Activated T-helper 1 cell treated with anti-CD3 and anti-CD28 coated beads, Interleukin-12 subunit alpha, Interleukin-12 subunit beta, Interleukin-2, Interleukin-4 antibody, amounts not matched to agents 30 ng/mL and 10 ng/mL and 1 ng/mL, durations not matched to agents 14 hours and 24 hours and 36 hours (primary cell): ENCODE data around the gene OCIAD1. TPM values are rescaled to one million over a fixed set of nuclear protein-coding genes. Genes with fewer than 3 reads are reported as not detected.
"Not testable (repeated sequence)": the region's sequence is repeated elsewhere in the genome, so short reads cannot be mapped to it uniquely, and the experiment has no call there.

Experiments
- DNase-seq: peaks from one replicate; pipeline ENCODE4 v3.0.0; 2021; ENCODE audit warnings: low spot score
- H3K27ac Mint-ChIP-seq: one replicate; pipeline ENCODE4 v1.8.0; 2021; ENCODE audit warnings: mild to moderate bottlenecking, mixed read lengths
- H3K27me3 Mint-ChIP-seq: one replicate; pipeline ENCODE4 v1.8.0; 2022; ENCODE audit warnings: mild to moderate bottlenecking, moderate library complexity, mixed read lengths; ENCODE audit not compliant: insufficient read depth
- H3K36me3 Mint-ChIP-seq: one replicate; pipeline ENCODE4 v1.8.0; 2021; ENCODE audit warnings: low read depth, mixed read lengths
- H3K4me1 Mint-ChIP-seq: one replicate; pipeline ENCODE4 v1.8.0; 2021; ENCODE audit warnings: low read depth, mixed read lengths
- H3K4me3 Mint-ChIP-seq: one replicate; pipeline ENCODE4 v1.8.0; 2021; ENCODE audit warnings: mild to moderate bottlenecking, moderate library complexity, mixed read lengths
- H3K9me3 Mint-ChIP-seq: one replicate; pipeline ENCODE4 v1.8.0; 2021; ENCODE audit warnings: mixed read lengths
- intact Hi-C: fragments of 100-400 bp; cut with micrococcal nuclease; formaldehyde crosslinking; loops from one replicate; pipeline ENCODE4 v1.15.1; 2024
- total RNA-seq: library from RNA; stranded (reverse); gene quantifications from 2 replicates; pipeline ENCODE4 v1.2.3, GENCODE V29; 2022

The OCIAD1 gene
- total RNA-seq, 1 donor from 2014 or later, result 120 TPM

GRCh38 chr4:48836658-48837057 is 5.8 kb downstream of the OCIAD1 start:
- Mint-ChIP-seq H3K4me1 (peaks cover 16% of the 10 kb centered on the region), H3K36me3 (peaks cover 31% of the 10 kb centered on the region), H3K4me3 (no peak overlapping the region), H3K27me3 (no peaks in the 10 kb centered on the region), H3K27ac (no peak overlapping the region), H3K9me3 (no peaks in the 10 kb centered on the region)
- intact Hi-C loops, result no loop called here
- DNase-seq, result no peak

GRCh38 chr4:48841045-48841827 is 10.3 kb downstream of the OCIAD1 start:
- Mint-ChIP-seq H3K4me3 (no peak overlapping the region), H3K27me3 (no peaks in the 10 kb centered on the region), H3K4me1 (peaks cover 4% of the 10 kb centered on the region), H3K27ac (no peak overlapping the region), H3K9me3 (no peaks in the 10 kb centered on the region), H3K36me3 (peaks cover 46% of the 10 kb centered on the region)
- no peak for DNase-seq
- intact Hi-C loops, result no loop called here

- Mint-ChIP-seq H3K4me1 (no peaks in the 10 kb centered on the region), H3K27ac (no peak overlapping the region), H3K27me3 (no peaks in the 10 kb centered on the region), H3K9me3 (no peaks in the 10 kb centered on the region), H3K4me3 (no peak overlapping the region), H3K36me3 (peaks cover 45% of the 10 kb centered on the region)
- DNase-seq, result no peak
- intact Hi-C loops, result no loop called here
Measured at GRCh38 chr4:48844843-48845242, 14.0 kb downstream of the OCIAD1 start.

- DNase-seq, H3K27me3 Mint-ChIP-seq, H3K4me1 Mint-ChIP-seq, H3K4me3 Mint-ChIP-seq, intact Hi-C loops, H3K27ac Mint-ChIP-seq, H3K9me3 Mint-ChIP-seq: not testable (repeated sequence)
- peaks cover 48% of the 10 kb centered on the region for H3K36me3 Mint-ChIP-seq
Measured at GRCh38 chr4:48848799-48849198, 17.9 kb downstream of the OCIAD1 start.

- H3K9me3 Mint-ChIP-seq, result no peaks in the 10 kb centered on the region
- H3K27ac Mint-ChIP-seq, result no peak overlapping the region
- H3K4me3 Mint-ChIP-seq, result no peak overlapping the region
- peaks cover 38% of the 10 kb centered on the region for H3K36me3 Mint-ChIP-seq
- intact Hi-C loops, result no loop called here
- no peaks in the 10 kb centered on the region for H3K4me1 Mint-ChIP-seq
- H3K27me3 Mint-ChIP-seq, result no peaks in the 10 kb centered on the region
- no peak for DNase-seq
Measured at GRCh38 chr4:48851651-48852050, 20.8 kb downstream of the OCIAD1 start.

- Mint-ChIP-seq H3K36me3 (peaks cover 40% of the 10 kb centered on the region), H3K4me1 (no peaks in the 10 kb centered on the region), H3K4me3 (no peak overlapping the region), H3K9me3 (no peaks in the 10 kb centered on the region), H3K27ac (no peak overlapping the region), H3K27me3 (no peaks in the 10 kb centered on the region)
- intact Hi-C loops, result no loop called here
- no peak for DNase-seq
Measured at GRCh38 chr4:48853604-48854394, 22.9 kb downstream of the OCIAD1 start.

- no peak for DNase-seq
- H3K4me1 Mint-ChIP-seq, result no peaks in the 10 kb centered on the region
- H3K9me3 Mint-ChIP-seq, result no peaks in the 10 kb centered on the region
- intact Hi-C loops, result no loop called here
- H3K4me3 Mint-ChIP-seq, result no peak overlapping the region
- no peaks in the 10 kb centered on the region for H3K27me3 Mint-ChIP-seq
- H3K36me3 Mint-ChIP-seq, result peaks cover 41% of the 10 kb centered on the region
- H3K27ac Mint-ChIP-seq, result no peak overlapping the region
Measured at GRCh38 chr4:48854395-48854683, 23.5 kb downstream of the OCIAD1 start.

- no peak overlapping the region for H3K4me3 Mint-ChIP-seq
- H3K4me1 Mint-ChIP-seq, result no peaks in the 10 kb centered on the region
- peaks cover 44% of the 10 kb centered on the region for H3K36me3 Mint-ChIP-seq
- intact Hi-C loops, result no loop called here
- no peaks in the 10 kb centered on the region for H3K9me3 Mint-ChIP-seq
- H3K27ac Mint-ChIP-seq, result no peak overlapping the region
- H3K27me3 Mint-ChIP-seq, result no peaks in the 10 kb centered on the region
- no peak for DNase-seq
Measured at GRCh38 chr4:48854982-48855381, 24.1 kb downstream of the OCIAD1 start.

GRCh38 chr4:48858130-48858529 is 27.2 kb downstream of the OCIAD1 start:
- H3K4me3 Mint-ChIP-seq, result no peak overlapping the region
- H3K4me1 Mint-ChIP-seq, result no peaks in the 10 kb centered on the region
- peaks cover 42% of the 10 kb centered on the region for H3K36me3 Mint-ChIP-seq
- intact Hi-C loops, result loop anchor here (2.0 kb wide), 1 partner anchor 25 kb away; no protein-coding TSS in a partner anchor
- no peak for DNase-seq
- no peak overlapping the region for H3K27ac Mint-ChIP-seq
- no peaks in the 10 kb centered on the region for H3K27me3 Mint-ChIP-seq
- no peaks in the 10 kb centered on the region for H3K9me3 Mint-ChIP-seq

- Mint-ChIP-seq H3K4me3 (no peak overlapping the region), H3K4me1 (no peaks in the 10 kb centered on the region), H3K27me3 (no peaks in the 10 kb centered on the region), H3K27ac (no peak overlapping the region), H3K36me3 (peaks cover 29% of the 10 kb centered on the region), H3K9me3 (peaks cover 7% of the 10 kb centered on the region)
- intact Hi-C loops, result no loop called here
- no peak for DNase-seq
Measured at GRCh38 chr4:48862038-48862437, 31.1 kb downstream of the OCIAD1 start.

GRCh38 chr4:48862661-48863060 is 31.8 kb downstream of the OCIAD1 start:
- Mint-ChIP-seq H3K4me3 (no peak overlapping the region), H3K9me3 (peaks cover 7% of the 10 kb centered on the region), H3K4me1 (no peaks in the 10 kb centered on the region), H3K27me3 (no peaks in the 10 kb centered on the region), H3K36me3 (peaks cover 27% of the 10 kb centered on the region), H3K27ac (no peak overlapping the region)
- no peak for DNase-seq
- intact Hi-C loops, result no loop called here

GRCh38 chr4:48863728-48864127 is 32.8 kb downstream of the OCIAD1 start:
- no peak for DNase-seq
- Mint-ChIP-seq H3K9me3 (peaks cover 7% of the 10 kb centered on the region), H3K4me1 (no peaks in the 10 kb centered on the region), H3K27me3 (no peaks in the 10 kb centered on the region), H3K4me3 (no peak overlapping the region), H3K27ac (no peak overlapping the region), H3K36me3 (peaks cover 19% of the 10 kb centered on the region)
- intact Hi-C loops, result no loop called here

GRCh38 chr4:48864696-48865095 is 33.8 kb downstream of the OCIAD1 start:
- H3K27me3 Mint-ChIP-seq, H3K4me1 Mint-ChIP-seq, intact Hi-C loops, DNase-seq, H3K9me3 Mint-ChIP-seq, H3K4me3 Mint-ChIP-seq, H3K27ac Mint-ChIP-seq: not testable (repeated sequence)
- H3K36me3 Mint-ChIP-seq, result peaks cover 13% of the 10 kb centered on the region
